ENCODE results near the gene MYO19.
"Not testable (repeated sequence)": the region's sequence is repeated elsewhere in the genome, so short reads cannot be mapped to it uniquely, and the experiment has no call there.

Gene MYO19

DNA sequence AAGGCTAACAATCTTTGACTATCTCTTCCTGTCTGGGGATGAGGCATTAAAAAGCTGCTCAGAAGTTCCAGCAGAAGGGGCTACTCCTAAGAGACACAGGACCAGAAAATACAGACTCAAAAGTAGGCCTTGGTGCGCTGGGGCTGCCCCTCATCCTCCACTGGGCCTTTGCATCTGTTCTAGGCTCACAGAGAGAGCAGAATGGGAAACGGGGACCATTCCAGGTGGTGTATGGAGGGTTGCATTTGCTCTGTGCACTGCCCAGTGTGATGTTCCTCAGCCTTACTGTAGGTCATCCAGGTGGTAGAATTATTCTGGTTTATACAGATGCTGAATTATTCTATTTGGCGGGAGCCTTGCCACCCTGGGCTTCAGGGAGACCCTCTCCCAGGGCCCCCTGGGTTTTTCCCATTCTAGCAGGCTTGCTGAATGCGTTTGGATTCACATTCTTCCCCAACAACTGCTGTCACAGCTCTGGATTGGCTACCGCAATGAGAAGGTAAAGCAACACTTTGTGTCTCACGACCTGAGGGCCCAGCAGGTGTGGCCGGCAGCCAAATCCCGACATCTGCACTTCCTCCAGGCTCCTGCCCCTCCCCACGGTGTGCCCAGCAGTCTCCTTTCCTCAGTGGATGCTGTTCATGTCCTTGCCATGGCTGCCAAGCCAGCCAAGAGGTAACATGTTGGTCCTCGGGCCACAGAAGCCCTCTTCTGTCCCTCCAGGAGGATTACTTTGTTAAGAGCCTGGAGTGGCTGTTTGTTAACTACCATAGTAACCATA lies 73.1 kb downstream of the MYO19 start:
- DNase-seq = no peak

DNA sequence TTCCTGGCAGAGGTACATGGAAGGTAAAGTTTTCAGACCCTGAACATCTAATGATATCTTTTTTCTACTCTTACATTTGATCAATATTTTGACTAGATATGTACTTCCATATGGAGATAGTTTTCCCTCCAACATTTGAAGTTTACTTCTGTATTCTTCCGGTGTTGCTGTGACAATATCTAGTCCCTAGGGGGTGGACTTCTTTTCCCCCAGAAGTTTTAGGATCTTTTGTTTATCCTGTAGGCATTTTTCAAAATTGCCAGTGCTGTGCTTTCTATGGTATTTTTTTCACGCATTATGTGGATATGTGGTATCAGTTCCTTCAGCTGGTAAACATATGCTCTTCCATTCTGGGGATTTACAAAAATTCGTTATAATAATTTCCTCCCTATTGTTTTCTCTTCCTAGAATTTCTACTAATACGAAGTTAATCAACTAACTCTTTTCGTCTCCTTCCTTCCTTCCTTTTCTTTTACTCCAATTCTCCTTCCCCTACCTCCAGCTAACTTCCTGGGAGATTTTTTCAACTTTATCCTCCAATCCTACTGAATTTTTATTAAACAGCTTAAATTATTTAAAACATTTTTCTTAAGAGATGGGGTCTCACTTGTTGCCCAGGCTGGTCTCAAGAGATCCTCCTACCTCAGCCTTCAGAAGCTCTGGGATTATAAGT lies 74.3 kb downstream of the MYO19 start:
- DNase-seq = no peak

DNA sequence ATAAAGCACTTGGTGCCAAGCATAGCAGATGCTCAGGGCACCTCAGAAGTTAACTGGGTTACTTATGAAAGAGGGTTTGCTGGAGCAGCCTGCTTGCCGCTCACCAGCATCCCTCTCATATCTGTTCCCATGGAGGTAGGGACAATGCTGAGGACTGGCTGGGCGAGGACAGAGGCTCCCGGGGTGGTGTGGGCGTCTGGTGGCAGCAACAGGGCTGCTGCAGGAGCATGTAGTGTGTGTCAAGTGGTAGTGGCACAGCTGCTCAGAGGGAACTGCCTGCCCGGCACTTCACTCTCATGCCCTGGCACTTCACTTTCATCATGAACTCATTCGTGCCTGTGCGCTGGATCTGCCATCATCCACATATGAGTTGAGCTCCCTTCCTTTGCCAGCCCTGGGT lies 75.1 kb downstream of the MYO19 start:
- DNase-seq = no peak

DNA sequence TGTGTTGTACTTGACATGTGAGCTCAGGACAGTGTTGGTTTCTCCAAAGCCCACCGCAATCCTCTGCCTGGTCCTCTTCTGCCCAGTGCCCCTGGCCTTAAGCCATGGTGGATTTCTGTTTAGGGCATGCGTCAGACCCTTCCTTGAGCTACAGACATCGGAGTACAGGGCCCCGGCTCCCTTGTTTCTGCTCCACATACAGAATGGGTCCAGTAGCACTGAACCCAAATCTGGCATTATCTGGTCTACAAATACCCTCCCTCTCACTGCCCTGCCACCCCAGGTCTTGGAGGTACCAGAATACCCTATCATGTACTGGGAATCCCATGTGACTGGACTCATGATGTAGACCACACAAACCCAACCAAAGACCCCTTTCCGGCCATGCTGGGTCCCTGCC lies 75.6 kb downstream of the MYO19 start:
- no peak for DNase-seq

DNA sequence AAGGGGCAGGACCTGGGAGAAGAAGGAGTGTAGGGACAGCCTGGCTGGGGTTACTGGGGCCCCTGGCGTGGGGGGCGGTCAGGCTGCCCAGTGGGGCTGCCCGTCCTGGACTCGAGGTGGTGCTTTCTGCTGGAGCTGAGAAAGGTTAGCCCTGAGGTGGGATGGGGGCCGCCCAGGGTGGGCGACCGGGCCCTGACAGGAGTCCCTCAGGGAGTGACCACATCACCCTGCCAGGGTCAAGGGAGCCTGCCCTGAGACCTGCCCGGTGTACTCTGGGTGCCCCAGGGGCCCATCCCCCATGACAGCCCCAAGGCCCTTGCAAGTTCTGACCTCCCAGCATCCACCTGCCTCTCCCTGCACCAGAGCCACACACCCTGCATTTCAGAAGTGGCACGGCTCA lies 77.0 kb downstream of the MYO19 start:
- DNase-seq = not testable (repeated sequence)

DNA sequence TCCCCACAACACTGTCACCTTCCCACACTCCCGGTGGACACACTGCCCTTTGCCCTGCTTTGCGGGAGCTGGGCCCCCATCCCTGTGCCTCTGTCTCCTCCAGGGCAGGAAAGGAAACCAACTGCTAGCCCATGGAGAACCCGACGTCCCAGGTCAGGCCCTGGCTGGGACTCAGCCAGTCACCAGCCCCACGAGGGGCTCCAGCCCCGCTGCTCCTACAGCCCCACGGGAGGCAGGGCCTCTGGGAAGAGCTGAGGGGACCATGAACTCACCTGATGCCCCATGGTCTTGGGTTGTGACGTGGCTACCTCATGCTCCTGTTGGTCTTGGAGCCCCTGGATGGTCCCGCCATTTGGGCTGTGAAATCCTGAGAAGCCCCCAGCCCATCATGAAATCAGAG lies 81.8 kb downstream of the MYO19 start:
- not testable (repeated sequence) for DNase-seq

DNA sequence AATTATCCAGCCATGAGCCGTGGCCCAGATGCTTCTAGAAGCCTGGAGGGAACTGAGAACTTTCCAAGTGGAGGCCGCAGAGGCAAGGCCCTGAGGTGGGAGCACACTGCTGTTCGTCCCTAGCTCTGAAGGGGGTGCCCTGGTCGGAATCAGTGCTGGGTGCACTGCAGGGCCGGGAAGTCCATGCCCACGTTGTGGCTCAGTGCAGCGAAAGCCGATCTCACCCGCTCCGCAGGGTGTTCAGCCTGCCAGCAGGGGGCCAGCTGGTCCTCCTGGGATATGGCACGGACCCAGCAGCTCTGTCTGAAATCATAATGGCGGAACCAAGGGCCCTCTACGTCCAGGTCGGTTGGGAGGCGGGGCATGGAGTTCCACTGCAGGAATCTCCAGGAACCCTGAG lies 84.7 kb downstream of the MYO19 start:
- not testable (repeated sequence) for DNase-seq
